Sciatic nerve (tissue), 2 donors: ENCODE results near the gene CTSE. TPM values are rescaled to one million over a fixed set of nuclear protein-coding genes. Genes with fewer than 3 reads are reported as not detected.

Experiments used
- ATAC-seq: fragments of 200-7000 bp; cut with Tn5 transposase; one replicate; pipeline ENCODE4 v1.9.1; 2020; ENCODE audit warnings: mild to moderate bottlenecking, moderate library complexity
- DNase-seq: peaks from one replicate; pipeline ENCODE4 v3.0.0-alpha.2; 2020; ENCODE audit warnings: low spot score
- intact Hi-C: fragments of 100-400 bp; cut with DNase I; formaldehyde crosslinking; loops from one replicate; pipeline ENCODE4 v1.14.2; 2022
- total RNA-seq: library from RNA; stranded (reverse); fragmentation: NEBNext Ultra II Directional; extraction: Animal tissue kit (Norgen Biotek cat#: 25700); gene quantifications from one replicate; pipeline ENCODE4 v1.2.1, GENCODE V29; 2021
- donor health status: DM: no; HTN: no; CAD: no.
- donor health status: DM: no; HTN: no; CAD: no.

CTSE gene
- total RNA-seq, 1 donor from 2014 or later: 1.1 TPM

GRCh38 chr1:205961991-205962820 is 61.5 kb downstream of the CTSE start:
- intact Hi-C loops: no loop called here
- no peak for ATAC-seq
- no peak for DNase-seq

GRCh38 chr1:205961405-205961804 is 62.3 kb downstream of the CTSE start:
- DNase-seq (no peak), ATAC-seq (no peak)
- intact Hi-C loops: no loop called here

GRCh38 chr1:205959789-205960188 is 63.9 kb downstream of the CTSE start:
- DNase-seq (no peak), ATAC-seq (no peak)
- intact Hi-C loops: no loop called here

Other genes starting within 250 kb of the CTSE start
- 17.6 TPM for gene RAB29, start 248.4 kb downstream of the CTSE start, total RNA-seq
- gene SLC41A1, start 210.7 kb downstream of the CTSE start, total RNA-seq: 44.0 TPM
- 3.9 TPM for gene PM20D1, start 173.8 kb downstream of the CTSE start, total RNA-seq
- not detected for gene SLC26A9, start 80.4 kb downstream of the CTSE start, total RNA-seq
- gene RAB7B, start 20.5 kb downstream of the CTSE start, total RNA-seq: 5.1 TPM
- 1.2 TPM for gene RHEX, start 29.3 kb upstream of the CTSE start, total RNA-seq
- gene AVPR1B, start 93.5 kb upstream of the CTSE start, total RNA-seq: not detected
- gene FAM72A, start 178.9 kb upstream of the CTSE start, total RNA-seq: 4.2 TPM
- 149 TPM for gene SRGAP2, start 179.6 kb upstream of the CTSE start, total RNA-seq